ENCODE measurements around the gene SNX21.

Gene SNX21

DNA sequence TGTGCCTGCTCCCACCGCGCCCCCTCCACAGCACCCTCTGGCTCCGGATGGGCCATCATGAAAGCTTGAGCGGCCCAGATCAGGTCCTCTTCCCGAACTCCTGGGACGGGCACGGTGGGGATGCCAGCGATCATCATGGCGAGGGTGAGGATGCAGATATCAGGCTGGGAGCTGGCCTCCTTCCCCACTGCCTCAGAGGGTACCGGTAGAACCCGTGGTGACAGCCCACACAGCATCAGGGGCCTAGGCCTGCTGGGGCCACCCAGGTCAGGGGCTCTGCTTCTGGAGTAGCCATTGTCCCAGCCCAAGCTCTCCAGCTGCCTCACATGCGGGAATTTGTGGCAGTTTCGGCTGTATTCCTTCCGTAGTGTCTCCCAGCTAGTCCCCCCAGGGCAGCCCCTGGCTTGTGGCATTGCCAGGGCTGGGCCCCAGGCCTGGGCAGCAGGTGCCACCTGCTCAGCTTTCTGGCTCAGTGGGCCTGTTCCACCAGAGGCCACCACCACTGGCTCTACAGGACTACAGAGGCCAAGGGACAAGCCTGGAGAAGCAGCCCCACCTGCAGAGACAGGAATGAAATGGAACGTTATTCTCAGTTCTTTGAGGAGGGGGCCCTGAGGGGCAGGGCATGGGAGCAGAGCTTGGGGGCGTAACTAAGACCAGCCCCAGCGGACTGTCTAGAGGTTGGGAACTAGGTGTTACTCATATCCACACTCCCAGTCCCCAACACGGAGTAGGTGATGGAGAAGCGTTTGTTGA is 53.2 kb downstream of the SNX21 start:
- TF ChIP-seq TAF1 (IDR thresholded peaks at IDR 0.05; ENCODE audit: borderline replicate concordance, insufficient read depth, low read length) (no peak), FOXP2 (optimal IDR thresholded peaks at IDR 0.05; ENCODE audit: borderline replicate concordance, extremely low read depth, extremely low read length, insufficient read depth) (no peak), SIN3A (IDR thresholded peaks at IDR 0.05; ENCODE audit: borderline replicate concordance, insufficient read depth, low read length) (no peak), REST (IDR thresholded peaks at IDR 0.05; ENCODE audit: insufficient read depth in 1 of 2, low read depth in 2 of 2, low read length in 2 of 2) (no peak), POLR2AphosphoS5 (IDR thresholded peaks at IDR 0.05; ENCODE audit: low read depth, low read length) (0 out of 2 replicates have a peak, but pooled peaks have one; percentile 19)

GRCh38 chr20:45887346-45887715 is 53.7 kb downstream of the SNX21 start, which contains the start of gene SPATA25:
SPATA25 (minus strand) TSS chr20:45887622; CDS start chr20:45887590, 32 bp downstream.
- TF ChIP-seq TAF1 (IDR thresholded peaks at IDR 0.05; ENCODE audit: borderline replicate concordance, insufficient read depth, low read length) (no peak), REST (IDR thresholded peaks at IDR 0.05; ENCODE audit: insufficient read depth in 1 of 2, low read depth in 2 of 2, low read length in 2 of 2) (no peak)

GRCh38 chr20:45888681-45889080 is 55.1 kb downstream of the SNX21 start:
- no peak for TF ChIP-seq POLR2AphosphoS5 (IDR thresholded peaks at IDR 0.05; ENCODE audit: low read depth, low read length)
- TF ChIP-seq FOXP2 (optimal IDR thresholded peaks at IDR 0.05; ENCODE audit: borderline replicate concordance, extremely low read depth, extremely low read length, insufficient read depth) = no peak
- no peak for TF ChIP-seq TAF1 (IDR thresholded peaks at IDR 0.05; ENCODE audit: borderline replicate concordance, insufficient read depth, low read length)
- TF ChIP-seq SIN3A (IDR thresholded peaks at IDR 0.05; ENCODE audit: borderline replicate concordance, insufficient read depth, low read length) = no peak
- no peak for TF ChIP-seq REST (IDR thresholded peaks at IDR 0.05; ENCODE audit: insufficient read depth in 1 of 2, low read depth in 2 of 2, low read length in 2 of 2)

DNA sequence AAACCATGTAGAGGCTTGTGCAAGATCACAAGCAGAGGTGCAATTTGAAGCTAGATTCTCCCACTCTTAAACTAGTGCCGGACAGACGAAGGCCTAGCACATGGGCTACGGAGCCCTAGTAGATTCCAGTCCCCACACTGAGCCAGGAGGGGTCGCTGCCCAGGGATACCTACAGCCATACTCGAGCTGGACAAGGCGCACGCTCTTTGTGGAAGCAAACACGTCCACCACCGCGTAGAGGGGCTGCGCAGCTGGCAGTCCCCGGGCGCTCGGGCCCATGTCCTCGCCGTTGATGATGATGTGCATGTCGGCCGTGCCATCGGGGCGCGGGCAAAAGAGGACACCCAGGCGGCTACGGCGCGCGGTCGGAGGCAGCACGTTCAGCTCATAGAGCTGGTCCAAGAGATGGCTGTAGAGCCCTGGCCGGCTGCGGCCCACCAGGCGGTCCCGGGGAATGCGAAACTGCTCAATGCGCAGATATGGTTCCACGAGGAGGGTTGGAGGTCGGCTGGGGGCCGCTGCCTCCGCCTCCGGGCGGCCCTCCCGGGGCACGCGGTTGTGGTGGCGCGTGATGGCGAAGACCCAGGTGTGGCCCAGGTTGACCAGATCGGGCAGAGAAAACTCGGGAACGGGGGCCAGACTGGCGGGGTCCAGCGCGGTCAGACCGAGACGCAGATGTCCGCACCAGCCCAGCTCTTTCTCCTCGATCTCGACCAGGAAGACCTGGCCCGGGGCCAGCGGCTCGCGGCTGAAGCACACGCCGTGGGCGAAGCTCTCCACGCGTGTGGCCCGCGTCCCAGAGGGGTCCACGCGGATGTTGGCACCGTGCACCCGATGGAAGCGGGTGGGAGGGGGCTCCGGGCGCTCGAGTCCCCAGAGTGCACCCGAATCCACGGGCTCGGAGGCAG is 56.7 kb downstream of the SNX21 start:
- TF ChIP-seq FOXP2 (optimal IDR thresholded peaks at IDR 0.05; ENCODE audit: borderline replicate concordance, extremely low read depth, extremely low read length, insufficient read depth) = peak; percentile 3
- TF ChIP-seq POLR2AphosphoS5 (IDR thresholded peaks at IDR 0.05; ENCODE audit: low read depth, low read length) = no peak

DNA sequence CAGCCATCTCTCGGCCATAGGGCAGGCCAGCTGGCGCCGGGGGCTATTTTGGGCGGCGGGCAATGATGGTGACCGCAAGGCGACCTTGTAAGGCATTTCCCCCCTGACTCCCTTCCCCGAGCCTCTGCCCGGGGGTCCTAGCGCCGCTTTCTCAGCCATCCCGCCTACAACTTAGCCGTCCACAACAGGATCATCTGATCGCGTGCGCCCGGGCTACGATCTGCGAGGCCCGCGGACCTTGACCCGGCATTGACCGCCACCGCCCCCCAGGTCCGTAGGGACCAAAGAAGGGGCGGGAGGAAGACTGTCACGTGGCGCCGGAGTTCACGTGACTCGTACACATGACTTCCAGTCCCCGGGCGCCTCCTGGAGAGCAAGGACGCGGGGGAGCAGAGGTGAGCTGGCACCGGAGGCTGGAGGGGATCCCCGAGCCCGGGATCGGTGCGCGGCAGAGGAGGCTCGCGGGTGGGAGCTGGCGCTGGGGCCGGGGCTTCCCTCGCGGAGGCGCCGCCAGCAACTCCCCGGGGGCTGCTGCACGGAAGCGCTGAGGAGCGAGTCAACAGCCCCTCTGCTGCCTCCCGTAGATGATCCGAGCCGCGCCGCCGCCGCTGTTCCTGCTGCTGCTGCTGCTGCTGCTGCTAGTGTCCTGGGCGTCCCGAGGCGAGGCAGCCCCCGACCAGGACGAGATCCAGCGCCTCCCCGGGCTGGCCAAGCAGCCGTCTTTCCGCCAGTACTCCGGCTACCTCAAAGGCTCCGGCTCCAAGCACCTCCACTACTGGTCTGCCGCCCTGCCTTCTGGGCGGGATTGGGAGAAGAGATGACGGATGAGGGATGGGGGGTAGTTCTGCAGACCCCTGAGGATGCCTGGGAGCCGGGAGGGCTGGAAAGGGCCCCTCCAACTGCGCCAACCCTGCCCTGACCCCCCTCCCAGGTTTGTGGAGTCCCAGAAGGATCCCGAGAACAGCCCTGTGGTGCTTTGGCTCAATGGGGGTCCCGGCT is 57.7 kb downstream of the SNX21 start, which contains the start of the genes CTSA and NEURL2:
Gene CTSA (plus strand): TSS at position 351 of the 999 bp plus-strand sequence. CDS start 234 bp downstream, at position 585.
Gene NEURL2 (minus strand): TSS at position 224 of the 999 bp plus-strand sequence. CDS start 217 bp downstream, at position 7.
- peak; percentile 94 for TF ChIP-seq SIN3A (IDR thresholded peaks at IDR 0.05; ENCODE audit: borderline replicate concordance, insufficient read depth, low read length)
- peak; percentile 81 for TF ChIP-seq POLR2AphosphoS5 (IDR thresholded peaks at IDR 0.05; ENCODE audit: low read depth, low read length)
- no peak for TF ChIP-seq FOXP2 (optimal IDR thresholded peaks at IDR 0.05; ENCODE audit: borderline replicate concordance, extremely low read depth, extremely low read length, insufficient read depth)
- TF ChIP-seq TAF1 (IDR thresholded peaks at IDR 0.05; ENCODE audit: borderline replicate concordance, insufficient read depth, low read length) = peak; percentile 90
- TF ChIP-seq REST (IDR thresholded peaks at IDR 0.05; ENCODE audit: insufficient read depth in 1 of 2, low read depth in 2 of 2, low read length in 2 of 2) = no peak

Measured in PFSK-1 (cell line).